Measurements from ENCODE around the gene ADCYAP1R1.

The ADCYAP1R1 gene

GRCh38 chr7:31051598-31052486, at the start of gene ADCYAP1R1:
TSS of gene ADCYAP1R1 (plus strand) at chr7:31052308. CDS start at chr7:31063265, 10,957 bp downstream.
- DNase-seq: no peak

GRCh38 chr7:31003097-31003496, 49.0 kb upstream of the ADCYAP1R1 start:
- no peak for DNase-seq

GRCh38 chr7:31003721-31004120, 48.4 kb upstream of the ADCYAP1R1 start:
- DNase-seq: no peak

GRCh38 chr7:31004393-31004792, 47.7 kb upstream of the ADCYAP1R1 start:
- DNase-seq: no peak

GRCh38 chr7:31006857-31007256, 45.3 kb upstream of the ADCYAP1R1 start:
- no peak for DNase-seq

GRCh38 chr7:31007634-31008033, 44.5 kb upstream of the ADCYAP1R1 start:
- no peak for DNase-seq

- DNase-seq: no peak
These were observed 37.3 kb upstream of the ADCYAP1R1 start for GRCh38 chr7:31014826-31015225.

- no peak for DNase-seq
These were observed 35.0 kb upstream of the ADCYAP1R1 start for GRCh38 chr7:31017032-31017675.

- no peak for DNase-seq
These were observed 34.4 kb upstream of the ADCYAP1R1 start for GRCh38 chr7:31017721-31018120.

GRCh38 chr7:31019509-31019908, 32.6 kb upstream of the ADCYAP1R1 start:
- DNase-seq: no peak

- DNase-seq: no peak
These were observed 31.9 kb upstream of the ADCYAP1R1 start for GRCh38 chr7:31020161-31020560.

- no peak for DNase-seq
These were observed 31.5 kb upstream of the ADCYAP1R1 start for GRCh38 chr7:31020652-31021051.

- DNase-seq: no peak
These were observed 30.0 kb upstream of the ADCYAP1R1 start for GRCh38 chr7:31022117-31022516.

- no peak for DNase-seq
These were observed 29.4 kb upstream of the ADCYAP1R1 start for GRCh38 chr7:31022726-31023125.

- no peak for DNase-seq
These were observed 28.2 kb upstream of the ADCYAP1R1 start for GRCh38 chr7:31023877-31024276.

GRCh38 chr7:31027161-31027965, 24.7 kb upstream of the ADCYAP1R1 start:
- no peak for DNase-seq

GRCh38 chr7:31028006-31028405, 24.1 kb upstream of the ADCYAP1R1 start:
- no peak for DNase-seq

- DNase-seq: no peak
These were observed 23.6 kb upstream of the ADCYAP1R1 start for GRCh38 chr7:31028417-31028992.

- DNase-seq: no peak
These were observed 22.7 kb upstream of the ADCYAP1R1 start for GRCh38 chr7:31029251-31030042.

- DNase-seq: no peak
These were observed 18.3 kb upstream of the ADCYAP1R1 start for GRCh38 chr7:31033674-31034300.

- no peak for DNase-seq
These were observed 15.2 kb upstream of the ADCYAP1R1 start for GRCh38 chr7:31036924-31037323.

- no peak for DNase-seq
These were observed 9.0 kb upstream of the ADCYAP1R1 start for GRCh38 chr7:31043051-31043471.
